Stimulated activated naive CD8-positive, alpha-beta T cell treated with anti-CD3 and anti-CD28 coated beads, Interleukin-15, amount 100 ng/mL, for 72 hours (primary cell): ENCODE results near the gene CHAMP1.
"Not testable (repeated sequence)": the region's sequence is repeated elsewhere in the genome, so short reads cannot be mapped to it uniquely, and the experiment has no call there.

Experiments used
- ATAC-seq: fragments of 150-1000 bp; cut with Tn5 transposase; 2 replicates; pipeline ENCODE4 v1.10.0; 2021; ENCODE audit warnings: mild to moderate bottlenecking, moderate library complexity
- DNase-seq, 2 donors: peaks; one replicate each; pipeline ENCODE4 v3.0.0; 2021 to 2022
- H3K27ac Mint-ChIP-seq, 2 donors: one replicate each; pipeline ENCODE4 v1.8.0; 2022; ENCODE audit warnings: mild to moderate bottlenecking in 2 of 2, mixed read lengths in 2 of 2, moderate library complexity in 2 of 2
- H3K27me3 Mint-ChIP-seq: one replicate; pipeline ENCODE4 v1.8.0; 2022; ENCODE audit warnings: mixed read lengths
- H3K4me1 Mint-ChIP-seq: one replicate; pipeline ENCODE4 v1.8.0; 2022; ENCODE audit warnings: mild to moderate bottlenecking, mixed read lengths
- H3K4me3 Mint-ChIP-seq, 2 donors: one replicate each; pipeline ENCODE4 v1.8.0; 2022; ENCODE audit warnings: mild to moderate bottlenecking in 2 of 2, mixed read lengths in 2 of 2, moderate library complexity in 1 of 2
- H3K9me3 Mint-ChIP-seq, 2 donors: one replicate each; pipeline ENCODE4 v1.8.0; 2022; ENCODE audit warnings: mixed read lengths in 2 of 2

The CHAMP1 gene

DNA sequence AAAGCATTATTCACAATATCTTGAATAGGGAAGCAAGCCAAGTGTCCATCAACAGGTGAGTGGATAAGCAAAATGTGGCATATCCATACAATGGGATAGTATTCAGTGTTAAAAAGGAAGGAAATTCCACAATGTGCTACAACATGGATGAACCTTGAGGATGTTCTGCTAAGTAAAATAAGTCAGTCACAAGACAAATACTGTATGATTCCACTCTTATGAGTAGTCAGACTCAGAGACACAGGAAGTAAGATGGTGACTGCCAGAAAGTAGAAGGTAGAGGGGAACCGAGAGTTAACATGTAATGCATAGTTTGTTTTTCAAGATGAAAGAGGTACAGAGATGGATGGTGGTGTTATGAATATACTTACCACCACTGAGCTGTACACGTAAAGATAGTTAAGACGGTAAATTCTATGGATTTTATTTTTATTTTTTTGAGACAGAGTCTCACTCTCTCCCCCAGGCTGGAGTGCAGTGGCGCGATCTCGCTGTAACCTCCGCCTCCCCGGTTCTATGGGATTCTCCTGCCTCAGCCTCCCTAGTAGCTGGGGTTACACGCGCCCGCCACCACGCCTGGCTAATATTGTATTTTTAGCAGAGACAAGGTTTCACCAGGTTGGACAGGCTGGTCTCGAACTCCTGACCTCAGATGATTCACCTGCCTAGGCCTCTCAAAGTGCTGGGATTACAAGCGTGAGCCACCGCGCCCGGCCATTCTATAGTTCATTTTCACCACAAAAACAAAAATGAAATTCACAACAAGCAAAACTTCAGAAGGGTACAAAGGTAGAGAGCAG is 1.0 kb upstream of the CHAMP1 start:
- peak; percentile 40 for ATAC-seq
- Mint-ChIP-seq H3K4me3 (peak overlapping the region; percentile 75 to 91), H3K9me3 (peaks cover 0 to 4% of the 10 kb centered on the region in 2 donors)

DNA sequence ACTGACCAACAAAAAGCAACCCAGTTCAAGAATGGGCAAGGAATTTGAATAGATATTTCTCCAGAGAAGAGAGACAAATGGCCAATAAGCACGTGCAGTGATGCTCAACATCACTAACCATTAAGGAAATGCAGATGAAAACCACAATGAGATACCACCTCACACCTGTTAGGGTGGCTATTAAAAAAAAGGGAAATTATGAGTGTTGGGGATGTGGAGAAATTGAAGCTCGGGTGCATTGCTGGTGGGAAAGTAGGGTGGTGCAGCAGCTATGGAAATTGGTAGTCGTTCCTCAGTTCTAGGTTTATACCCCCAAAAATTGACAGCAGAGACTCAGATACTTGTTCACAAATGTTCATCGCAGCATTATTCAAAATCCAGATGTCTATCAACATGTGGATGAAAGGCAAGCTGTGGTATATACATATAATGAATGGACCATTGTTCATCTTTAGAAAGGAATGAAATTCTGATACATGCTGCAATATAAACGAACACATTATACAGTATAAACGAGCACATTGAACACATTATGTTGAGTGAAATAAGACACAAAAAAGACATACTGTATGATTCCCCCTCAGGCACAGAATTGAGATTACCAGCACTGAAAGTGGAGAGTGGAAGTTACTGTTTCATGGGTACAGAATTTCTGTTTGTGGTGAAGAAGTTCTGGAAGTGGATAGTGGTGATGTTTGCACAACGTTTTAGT is 927 bp downstream of the CHAMP1 start:
- ATAC-seq (no peak), DNase-seq (no peak)
- H3K4me3 Mint-ChIP-seq = peak overlapping the region; percentile 75 to 91
- H3K27ac Mint-ChIP-seq = peak overlapping the region; percentile 27 to 91
- peaks cover 0 to 4% of the 10 kb centered on the region in 2 donors for H3K9me3 Mint-ChIP-seq
- H3K27me3 Mint-ChIP-seq = no peaks in the 10 kb centered on the region
- peaks cover 59% of the 10 kb centered on the region for H3K4me1 Mint-ChIP-seq

More for the DNA sequence above, 1.0 kb upstream of the CHAMP1 start:
- DNase-seq = peak; percentile 30 to 51
- H3K27ac Mint-ChIP-seq = peak overlapping the region; percentile 98 to 99
- H3K4me1 Mint-ChIP-seq = peaks cover 40% of the 10 kb centered on the region
- no peaks in the 10 kb centered on the region for H3K27me3 Mint-ChIP-seq

DNA sequence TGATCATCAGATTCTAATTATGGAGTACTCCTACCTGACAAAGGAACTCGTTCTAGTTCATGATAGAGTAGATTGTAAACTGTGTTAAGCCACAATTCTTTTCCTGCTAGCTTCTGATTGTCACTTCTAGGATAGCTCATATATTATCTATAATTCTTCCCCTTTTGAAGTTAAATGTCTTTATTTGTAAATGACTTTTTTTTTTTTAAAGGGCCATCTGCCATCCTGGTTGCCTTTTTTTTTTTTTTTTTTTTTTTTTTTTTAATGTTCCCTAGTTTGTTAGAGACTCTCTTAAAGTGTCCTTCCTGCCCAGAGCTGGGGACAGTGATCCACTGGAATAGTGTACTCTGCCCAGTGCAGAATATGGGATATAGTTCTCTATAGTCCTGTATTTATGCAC is 4.3 kb downstream of the CHAMP1 start:
- Mint-ChIP-seq H3K4me1 (peaks cover 55% of the 10 kb centered on the region), H3K27me3 (no peaks in the 10 kb centered on the region), H3K27ac (no peak overlapping the region), H3K4me3 (no peak overlapping the region), H3K9me3 (no peaks in the 10 kb centered on the region)
- DNase-seq (no peak), ATAC-seq (no peak)

DNA sequence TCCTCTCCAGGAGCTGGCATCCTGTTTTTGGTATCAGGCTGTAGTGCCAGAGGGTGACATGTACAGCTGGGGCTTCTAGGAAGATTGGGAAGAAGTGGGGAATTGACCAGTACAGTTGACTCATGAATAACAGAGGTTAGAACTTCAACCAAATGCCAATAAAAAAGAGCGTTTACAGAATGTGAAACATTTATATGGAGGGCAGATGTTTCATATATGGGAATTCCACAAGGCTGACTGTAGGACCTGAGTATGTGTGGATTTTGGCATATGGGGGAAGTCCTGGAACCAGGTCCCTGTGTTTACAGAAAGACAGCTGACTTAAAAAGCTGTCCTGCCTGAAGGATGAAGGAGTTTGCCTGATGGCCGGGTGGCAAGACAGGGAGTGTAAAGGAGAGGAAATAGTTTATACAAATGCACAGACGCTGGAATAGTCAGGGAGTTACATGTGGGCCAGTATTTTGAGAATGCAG is 5.2 kb downstream of the CHAMP1 start:
- DNase-seq (no peak), ATAC-seq (no peak)
- H3K27ac Mint-ChIP-seq = peak overlapping the region; percentile 5 to 46
- no peak overlapping the region for H3K4me3 Mint-ChIP-seq
- no peaks in the 10 kb centered on the region for H3K27me3 Mint-ChIP-seq
- H3K9me3 Mint-ChIP-seq = no peaks in the 10 kb centered on the region
- H3K4me1 Mint-ChIP-seq = peaks cover 60% of the 10 kb centered on the region

DNA sequence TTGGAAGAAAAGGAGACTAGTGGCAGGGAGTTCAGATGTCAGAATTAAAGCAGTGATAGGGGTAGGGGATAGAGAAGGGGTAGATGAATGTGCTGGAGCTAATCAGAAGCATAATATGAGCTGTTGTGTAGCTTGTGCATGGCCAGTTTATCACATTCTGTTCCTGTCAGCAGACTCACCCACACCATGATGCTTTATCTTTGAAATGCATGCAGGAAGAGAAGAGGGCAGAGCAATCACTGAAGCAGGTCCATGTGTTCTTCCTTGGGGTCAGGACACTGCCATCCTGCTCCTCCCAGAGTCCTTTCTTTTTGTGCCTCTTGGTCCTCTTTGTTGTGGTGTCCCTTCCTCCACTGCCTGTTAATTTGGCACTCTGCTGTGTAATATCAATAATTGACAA is 5.8 kb downstream of the CHAMP1 start:
- ATAC-seq (no peak), DNase-seq (no peak)
- H3K27ac Mint-ChIP-seq = peak overlapping the region in 1 of 2 donors; percentile 66
- peaks cover 62% of the 10 kb centered on the region for H3K4me1 Mint-ChIP-seq
- H3K9me3 Mint-ChIP-seq = no peaks in the 10 kb centered on the region
- H3K27me3 Mint-ChIP-seq = no peaks in the 10 kb centered on the region
- H3K4me3 Mint-ChIP-seq = no peak overlapping the region

DNA sequence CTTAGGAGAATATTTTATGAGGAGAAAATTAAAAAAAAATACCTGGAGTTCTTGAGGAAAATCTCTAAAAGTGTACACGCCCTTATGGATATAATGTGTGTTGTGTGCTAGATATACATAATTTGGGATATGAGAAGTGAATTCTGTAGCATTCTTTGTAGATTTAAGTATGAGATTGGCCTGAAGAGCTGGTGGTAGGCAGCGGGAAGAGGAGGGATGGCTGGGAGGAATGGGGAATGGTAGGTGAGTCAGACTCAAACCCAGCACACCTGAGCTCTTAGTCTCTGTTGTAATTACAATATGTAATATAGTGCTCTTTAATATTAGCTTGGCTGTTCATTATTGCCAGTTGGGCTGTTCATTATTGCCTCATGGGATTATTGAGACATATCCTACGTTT is 7.0 kb downstream of the CHAMP1 start:
- H3K9me3 Mint-ChIP-seq = no peaks in the 10 kb centered on the region
- DNase-seq = no peak
- H3K27me3 Mint-ChIP-seq = no peaks in the 10 kb centered on the region
- H3K4me3 Mint-ChIP-seq = no peak overlapping the region
- peaks cover 66% of the 10 kb centered on the region for H3K4me1 Mint-ChIP-seq
- H3K27ac Mint-ChIP-seq = no peak overlapping the region
- ATAC-seq = no peak

DNA sequence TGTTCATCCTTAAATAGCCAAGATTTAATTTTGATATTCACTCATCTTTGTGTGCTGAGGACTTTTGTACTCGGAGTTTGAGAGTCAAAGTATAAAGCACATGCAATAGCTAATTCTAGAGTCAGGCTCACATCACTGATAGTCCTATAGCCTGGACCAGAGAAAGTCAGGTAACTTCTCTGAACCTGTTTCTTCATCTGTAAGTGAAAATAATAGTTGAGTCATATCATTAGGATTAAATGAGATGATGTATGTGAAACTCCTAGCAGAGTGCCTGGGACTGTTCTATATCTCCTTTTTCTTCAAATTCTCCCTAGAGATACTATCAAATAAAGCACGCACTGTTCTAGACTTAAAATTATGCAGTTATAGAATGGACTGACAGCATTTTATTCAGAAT is 9.0 kb downstream of the CHAMP1 start:
- no peak overlapping the region for H3K27ac Mint-ChIP-seq
- H3K27me3 Mint-ChIP-seq = no peaks in the 10 kb centered on the region
- no peaks in the 10 kb centered on the region for H3K9me3 Mint-ChIP-seq
- H3K4me3 Mint-ChIP-seq = no peak overlapping the region
- no peak for DNase-seq
- peaks cover 56% of the 10 kb centered on the region for H3K4me1 Mint-ChIP-seq
- peak; percentile 45 for ATAC-seq

DNA sequence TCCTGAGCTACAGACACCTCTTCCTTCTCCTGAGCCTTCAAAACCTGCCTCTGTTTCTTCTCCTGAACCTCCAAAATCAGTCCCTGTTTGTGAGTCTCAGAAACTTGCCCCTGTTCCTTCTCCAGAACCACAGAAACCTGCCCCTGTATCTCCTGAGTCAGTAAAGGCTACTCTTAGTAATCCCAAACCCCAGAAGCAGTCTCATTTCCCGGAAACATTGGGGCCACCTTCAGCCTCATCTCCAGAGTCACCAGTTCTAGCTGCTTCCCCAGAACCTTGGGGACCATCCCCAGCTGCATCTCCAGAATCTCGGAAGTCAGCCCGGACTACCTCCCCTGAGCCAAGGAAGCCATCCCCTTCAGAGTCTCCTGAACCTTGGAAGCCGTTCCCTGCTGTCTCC is 10.0 kb downstream of the CHAMP1 start:
- DNase-seq (no peak), ATAC-seq (no peak)
- Mint-ChIP-seq H3K27me3 (no peaks in the 10 kb centered on the region), H3K4me3 (no peak overlapping the region), H3K9me3 (no peaks in the 10 kb centered on the region), H3K4me1 (peaks cover 47% of the 10 kb centered on the region), H3K27ac (peak overlapping the region; percentile 1 to 31)

DNA sequence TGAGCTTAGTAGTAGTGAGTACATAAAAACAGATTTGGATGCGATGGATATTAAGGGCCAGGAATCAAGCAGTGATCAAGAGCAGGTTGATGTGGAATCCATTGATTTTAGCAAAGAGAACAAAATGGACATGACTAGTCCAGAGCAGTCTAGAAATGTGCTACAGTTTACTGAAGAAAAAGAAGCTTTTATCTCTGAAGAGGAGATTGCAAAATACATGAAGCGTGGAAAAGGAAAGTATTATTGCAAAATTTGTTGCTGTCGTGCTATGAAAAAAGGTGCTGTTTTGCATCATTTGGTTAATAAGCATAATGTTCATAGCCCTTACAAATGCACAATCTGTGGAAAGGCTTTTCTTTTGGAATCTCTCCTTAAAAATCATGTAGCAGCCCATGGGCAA is 11.4 kb downstream of the CHAMP1 start:
- H3K4me3 Mint-ChIP-seq = no peak overlapping the region
- H3K27ac Mint-ChIP-seq = peak overlapping the region in 1 of 2 donors; percentile 49
- peaks cover 33% of the 10 kb centered on the region for H3K4me1 Mint-ChIP-seq
- no peaks in the 10 kb centered on the region for H3K27me3 Mint-ChIP-seq
- ATAC-seq (no peak), DNase-seq (no peak)
- H3K9me3 Mint-ChIP-seq = no peaks in the 10 kb centered on the region

DNA sequence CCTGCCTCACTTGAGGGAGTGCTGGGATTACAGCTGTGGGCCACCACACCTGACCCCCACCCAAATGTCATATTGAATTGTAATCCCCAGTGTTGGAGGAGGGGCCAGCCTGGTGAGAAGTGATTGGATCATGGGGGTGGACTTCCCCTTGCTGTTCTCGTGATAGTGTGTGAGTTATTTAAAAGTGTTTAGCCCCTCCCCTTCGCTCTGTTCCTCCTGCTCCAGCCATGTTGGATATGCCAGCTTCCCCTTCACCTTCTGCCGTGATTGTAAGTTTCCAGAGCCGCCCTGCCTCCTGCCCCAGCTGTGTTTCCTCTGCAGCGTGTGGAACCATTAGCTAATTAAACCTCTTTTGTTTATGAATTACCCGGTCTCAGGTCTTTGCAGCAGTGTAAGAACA is 13.7 kb downstream of the CHAMP1 start:
- no peak for DNase-seq
- Mint-ChIP-seq H3K4me3 (no peak overlapping the region), H3K27me3 (no peaks in the 10 kb centered on the region), H3K27ac (no peak overlapping the region), H3K4me1 (peaks cover 33% of the 10 kb centered on the region), H3K9me3 (no peaks in the 10 kb centered on the region)
- ATAC-seq = no peak

DNA sequence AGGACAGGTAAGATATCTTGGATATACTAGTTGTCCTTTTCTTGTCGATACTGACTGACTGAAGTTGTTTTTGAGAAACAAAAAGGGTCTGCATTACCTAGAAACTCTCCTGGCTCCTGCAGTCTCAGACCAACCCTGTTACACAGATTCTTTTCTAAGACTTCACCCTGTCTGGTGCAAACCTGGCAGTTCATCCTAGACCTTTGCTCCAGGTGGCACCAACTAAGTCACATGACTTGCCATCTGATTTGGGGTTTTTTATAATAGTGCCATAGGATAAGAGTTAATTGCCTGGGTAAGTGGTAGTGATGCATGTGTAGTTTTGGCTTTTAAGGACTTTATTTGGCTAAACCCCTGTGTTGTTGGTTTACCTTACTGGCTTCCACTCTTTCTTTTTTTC is 14.3 kb downstream of the CHAMP1 start:
- DNase-seq (no peak), ATAC-seq (no peak)
- H3K4me3 Mint-ChIP-seq = no peak overlapping the region
- H3K27ac Mint-ChIP-seq = no peak overlapping the region
- H3K4me1 Mint-ChIP-seq = peaks cover 35% of the 10 kb centered on the region
- no peaks in the 10 kb centered on the region for H3K9me3 Mint-ChIP-seq
- no peaks in the 10 kb centered on the region for H3K27me3 Mint-ChIP-seq

DNA sequence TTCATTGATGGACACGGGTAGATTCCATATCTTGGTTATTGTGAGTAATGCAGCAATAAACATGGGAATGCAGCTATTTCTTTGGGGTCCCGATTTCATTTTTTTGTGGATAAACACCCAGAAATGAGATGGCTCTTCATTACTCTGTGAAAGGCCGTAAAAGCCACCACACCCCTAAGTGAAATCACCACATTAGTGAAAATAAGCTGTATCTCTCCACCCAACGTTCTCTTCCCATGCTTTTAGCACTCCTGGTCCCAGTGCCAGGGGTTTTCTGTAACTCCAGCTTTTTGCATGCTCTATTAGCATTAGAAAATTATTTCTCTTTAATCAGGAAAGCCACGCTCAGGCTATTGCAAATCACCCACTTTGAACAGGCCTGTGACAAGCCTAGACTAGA is 15.8 kb downstream of the CHAMP1 start:
- H3K4me3 Mint-ChIP-seq = no peak overlapping the region
- no peak overlapping the region for H3K27ac Mint-ChIP-seq
- H3K4me1 Mint-ChIP-seq = peaks cover 36% of the 10 kb centered on the region
- H3K27me3 Mint-ChIP-seq = peaks cover under 1% of the 10 kb centered on the region
- no peak for DNase-seq
- H3K9me3 Mint-ChIP-seq = no peaks in the 10 kb centered on the region
- no peak for ATAC-seq

DNA sequence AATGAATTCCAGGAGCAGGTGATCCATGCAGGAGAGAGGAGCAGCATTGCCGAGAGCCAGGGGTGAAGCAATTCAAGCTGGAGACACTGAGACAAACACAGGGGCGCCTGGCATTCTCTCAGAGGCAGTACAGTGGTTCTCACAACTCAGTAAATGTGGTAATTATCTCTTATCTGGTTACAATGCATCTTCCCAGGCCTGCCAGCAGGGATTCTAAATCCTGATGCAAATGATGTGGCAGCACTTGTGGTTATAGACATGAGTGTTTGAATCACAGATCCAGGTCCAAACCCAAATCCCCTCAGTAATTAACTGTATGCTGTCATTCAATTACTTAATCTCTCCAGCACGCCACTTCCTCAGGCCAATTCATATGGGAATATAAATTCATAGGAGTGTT is 19.6 kb downstream of the CHAMP1 start:
- Mint-ChIP-seq H3K27ac (peak overlapping the region in 1 of 2 donors; percentile 19), H3K4me3 (peak overlapping the region; percentile 41 to 50), H3K4me1 (peaks cover 18% of the 10 kb centered on the region)
- H3K9me3 Mint-ChIP-seq, DNase-seq, H3K27me3 Mint-ChIP-seq, ATAC-seq: not testable (repeated sequence)

DNA sequence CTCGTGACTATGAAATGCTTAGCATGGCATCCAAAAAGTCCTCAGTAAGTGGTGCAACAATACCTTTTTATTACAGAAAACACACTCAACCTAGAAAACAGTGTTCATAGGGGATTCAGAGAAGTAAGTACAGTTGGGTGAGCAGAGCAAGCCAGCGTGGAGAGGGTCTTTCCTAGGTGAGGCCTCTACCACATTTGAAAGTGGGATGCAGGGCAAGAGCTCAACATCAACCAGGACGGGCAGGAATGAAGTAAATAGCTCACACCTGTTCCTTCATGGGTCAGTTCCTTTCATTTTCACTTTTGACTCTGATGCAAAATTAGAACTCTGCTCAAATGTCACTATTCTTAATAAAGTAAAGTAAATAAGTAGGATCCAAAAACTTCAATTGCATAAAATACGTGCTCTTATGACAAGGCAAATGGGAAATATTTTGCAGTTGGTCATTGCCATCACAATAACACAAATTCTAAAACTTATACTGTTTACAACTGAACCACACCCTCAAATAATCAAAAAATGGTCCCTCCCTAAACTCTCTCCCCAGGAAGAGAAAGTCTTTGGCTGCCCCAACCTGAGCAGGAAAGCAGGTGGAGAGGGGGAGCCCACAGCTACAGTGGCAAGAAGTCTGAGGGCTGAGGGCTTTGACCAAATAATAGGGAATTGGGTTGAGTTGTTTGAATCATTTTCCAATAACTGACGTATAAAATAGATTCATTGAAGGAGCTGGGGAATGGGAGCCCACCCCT is 20.2 kb downstream of the CHAMP1 start:
- peaks cover 18% of the 10 kb centered on the region for H3K4me1 Mint-ChIP-seq
- no peak for ATAC-seq
- H3K4me3 Mint-ChIP-seq = peak overlapping the region; percentile 41 to 50
- H3K9me3 Mint-ChIP-seq = no peaks in the 10 kb centered on the region
- H3K27ac Mint-ChIP-seq = peak overlapping the region in 1 of 2 donors; percentile 19
- peaks cover 7% of the 10 kb centered on the region for H3K27me3 Mint-ChIP-seq
- no peak for DNase-seq

DNA sequence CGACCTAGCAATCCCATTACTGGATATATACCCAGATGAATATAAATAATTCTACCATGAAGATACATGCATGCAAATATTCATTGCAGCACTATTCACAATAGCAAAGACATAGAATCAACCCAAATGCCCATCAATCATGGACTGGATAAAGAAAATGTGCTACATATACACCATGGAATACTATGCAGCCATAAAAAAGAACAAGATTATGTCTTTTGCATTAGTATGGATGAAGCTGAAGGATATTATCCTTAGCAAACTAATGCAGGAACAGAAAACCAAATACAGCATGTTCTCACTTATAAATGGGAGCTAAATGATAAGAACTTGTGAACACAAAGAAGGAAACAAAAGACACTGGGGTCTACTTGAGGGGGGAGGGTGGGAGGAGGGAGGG is 22.2 kb downstream of the CHAMP1 start:
- DNase-seq, H3K4me3 Mint-ChIP-seq, ATAC-seq, H3K27ac Mint-ChIP-seq, H3K9me3 Mint-ChIP-seq: not testable (repeated sequence)
- H3K4me1 Mint-ChIP-seq = peaks cover 37% of the 10 kb centered on the region
- H3K27me3 Mint-ChIP-seq = peaks cover 17% of the 10 kb centered on the region

DNA sequence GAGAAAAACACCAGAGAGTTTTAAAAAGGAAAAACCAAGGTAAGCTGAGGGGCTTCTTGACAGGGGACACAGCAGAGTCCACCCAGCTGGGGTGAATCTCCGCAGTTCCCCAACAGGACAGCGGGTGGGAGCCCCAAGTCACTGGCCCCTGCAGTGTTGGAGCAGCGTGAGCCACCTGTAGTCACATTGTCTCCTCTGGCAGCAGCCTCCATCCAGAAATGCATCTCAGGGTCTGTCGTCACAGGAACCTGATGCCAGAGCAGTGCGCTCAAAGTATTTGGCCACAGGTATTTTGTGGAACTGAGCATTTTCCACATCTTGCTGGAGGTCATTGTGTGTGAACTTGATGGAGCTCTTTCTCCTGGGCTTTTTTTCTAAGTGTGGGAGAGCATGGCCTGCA is 24.7 kb downstream of the CHAMP1 start:
- Mint-ChIP-seq H3K9me3 (no peaks in the 10 kb centered on the region), H3K4me1 (peaks cover 32% of the 10 kb centered on the region), H3K27ac (no peak overlapping the region), H3K4me3 (no peak overlapping the region), H3K27me3 (peaks cover 17% of the 10 kb centered on the region)
- DNase-seq (no peak), ATAC-seq (no peak)
